SK-N-SH (cell line): Measurements from ENCODE around the gene TACR2.

Experiments used
- GATA2 ChIP-seq: sonication (generic); formaldehyde crosslinking; IDR thresholded peaks from 2 replicates; pipeline ENCODE4 v1.5.0; 2020; ENCODE audit warnings: mild to moderate bottlenecking, missing genetic modification reagents
- TF ChIP-seq, protein P1 (sequence below): fragments of 200-600 bp; sonication (generic); IDR thresholded peaks from 2 replicates; pipeline ENCODE4 v1.6.1; 2017; ENCODE audit warnings: antibody characterized with exemption, mild to moderate bottlenecking, moderate library complexity

DNA sequence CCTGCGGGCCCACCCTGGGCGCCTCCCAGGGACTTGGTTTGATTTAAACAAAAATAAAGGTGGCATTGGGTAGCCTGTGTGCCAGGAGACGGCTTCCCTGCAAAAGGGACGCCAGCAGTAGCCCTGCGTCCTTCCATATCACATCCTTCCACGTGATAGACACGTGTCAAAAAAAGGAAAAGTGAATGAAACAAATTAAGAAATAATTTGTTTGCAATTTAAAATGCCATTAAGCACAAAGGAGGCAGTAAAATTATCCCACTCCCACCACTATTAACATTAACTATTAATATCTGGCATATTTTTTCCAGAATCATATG is 7.6 kb downstream of the TACR2 start:
- TF ChIP-seq, protein P1, sequence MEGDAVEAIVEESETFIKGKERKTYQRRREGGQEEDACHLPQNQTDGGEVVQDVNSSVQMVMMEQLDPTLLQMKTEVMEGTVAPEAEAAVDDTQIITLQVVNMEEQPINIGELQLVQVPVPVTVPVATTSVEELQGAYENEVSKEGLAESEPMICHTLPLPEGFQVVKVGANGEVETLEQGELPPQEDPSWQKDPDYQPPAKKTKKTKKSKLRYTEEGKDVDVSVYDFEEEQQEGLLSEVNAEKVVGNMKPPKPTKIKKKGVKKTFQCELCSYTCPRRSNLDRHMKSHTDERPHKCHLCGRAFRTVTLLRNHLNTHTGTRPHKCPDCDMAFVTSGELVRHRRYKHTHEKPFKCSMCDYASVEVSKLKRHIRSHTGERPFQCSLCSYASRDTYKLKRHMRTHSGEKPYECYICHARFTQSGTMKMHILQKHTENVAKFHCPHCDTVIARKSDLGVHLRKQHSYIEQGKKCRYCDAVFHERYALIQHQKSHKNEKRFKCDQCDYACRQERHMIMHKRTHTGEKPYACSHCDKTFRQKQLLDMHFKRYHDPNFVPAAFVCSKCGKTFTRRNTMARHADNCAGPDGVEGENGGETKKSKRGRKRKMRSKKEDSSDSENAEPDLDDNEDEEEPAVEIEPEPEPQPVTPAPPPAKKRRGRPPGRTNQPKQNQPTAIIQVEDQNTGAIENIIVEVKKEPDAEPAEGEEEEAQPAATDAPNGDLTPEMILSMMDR, result no peak; the same call in none of the 2 replicates
- no peak for TF ChIP-seq GATA2 (CRISPR knock-in tag)
